CD4-positive, alpha-beta T cell treated with Interleukin-1 beta for 1 hour (primary cell): ENCODE measurements around the gene CLDN3.
A peak's percentile ranks its signal among the peaks of the same experiment; 100 is the strongest.
"Not testable (repeated sequence)": the region's sequence is repeated elsewhere in the genome, so short reads cannot be mapped to it uniquely, and the experiment has no call there.

Source experiments
- DNase-seq, 2 donors: peaks; one replicate each; pipeline ENCODE4 v3.0.0-alpha.2; 2020 to 2022

The CLDN3 gene, protein sequence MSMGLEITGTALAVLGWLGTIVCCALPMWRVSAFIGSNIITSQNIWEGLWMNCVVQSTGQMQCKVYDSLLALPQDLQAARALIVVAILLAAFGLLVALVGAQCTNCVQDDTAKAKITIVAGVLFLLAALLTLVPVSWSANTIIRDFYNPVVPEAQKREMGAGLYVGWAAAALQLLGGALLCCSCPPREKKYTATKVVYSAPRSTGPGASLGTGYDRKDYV

DNA sequence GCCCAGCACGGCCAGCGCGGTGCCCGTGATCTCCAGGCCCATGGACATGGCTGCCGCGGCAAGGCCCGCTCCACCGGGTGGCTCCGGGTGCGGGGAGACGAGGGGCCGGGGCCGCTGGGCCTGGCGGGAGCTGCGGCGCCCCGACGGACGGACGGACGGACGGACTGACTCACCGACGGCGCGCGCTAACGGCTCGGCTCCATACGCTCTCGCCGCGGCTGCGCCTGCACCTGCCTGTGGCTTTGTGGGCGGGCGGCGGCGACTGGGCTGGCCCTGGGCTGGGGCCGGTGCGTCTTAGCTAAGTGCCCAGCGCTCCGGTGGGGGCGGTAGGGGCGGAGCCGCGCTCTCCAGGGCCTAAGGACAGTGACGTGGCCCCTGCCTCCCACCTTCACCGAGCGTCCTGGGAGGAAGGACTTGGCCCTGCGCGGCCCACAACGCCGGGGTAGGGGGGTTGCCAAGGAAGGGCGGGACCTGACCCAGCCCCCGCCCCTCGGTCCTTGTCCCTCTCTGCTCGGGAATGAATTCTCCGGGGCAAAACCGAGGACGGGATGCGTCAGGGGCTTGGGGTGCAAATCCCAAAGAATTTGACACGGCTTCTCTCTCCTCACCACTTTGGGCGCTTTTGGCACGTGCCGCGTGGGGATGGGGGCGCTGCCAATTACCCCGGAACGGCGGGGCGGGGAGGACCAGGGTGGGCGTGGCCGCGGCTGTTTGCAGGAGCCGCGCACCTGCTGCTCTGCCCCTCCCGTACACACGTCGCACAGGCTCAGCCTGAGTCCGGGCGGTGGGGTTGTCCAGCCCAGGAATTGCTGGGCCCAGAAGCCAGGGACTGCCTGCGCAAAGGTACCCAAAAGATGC is at the start of gene CLDN3:
CLDN3 (minus strand) TSS at position 269 of the 858 bp plus-strand sequence; CDS start at position 48, 221 bp downstream.
- no peak for DNase-seq

DNA sequence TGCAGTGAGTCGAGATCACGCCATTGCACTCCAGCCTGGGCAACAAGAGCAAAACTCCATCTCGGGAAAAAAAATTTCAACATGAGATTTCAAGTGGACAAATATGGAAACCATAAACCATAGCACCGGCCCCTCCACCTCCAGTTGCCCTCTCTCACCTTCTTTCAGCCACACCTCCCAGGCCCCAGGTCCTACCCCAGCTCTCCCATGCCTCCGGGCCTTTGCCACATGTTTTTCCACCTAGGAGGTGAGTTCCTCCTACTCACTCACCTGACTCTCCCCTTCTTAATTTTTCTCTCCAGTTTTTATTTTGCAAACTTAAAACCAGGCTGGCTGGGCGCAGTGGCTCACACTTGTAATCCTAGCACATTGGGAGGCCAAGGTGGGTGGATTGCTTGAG is 47.1 kb upstream of the CLDN3 start:
- DNase-seq: no peak

DNA sequence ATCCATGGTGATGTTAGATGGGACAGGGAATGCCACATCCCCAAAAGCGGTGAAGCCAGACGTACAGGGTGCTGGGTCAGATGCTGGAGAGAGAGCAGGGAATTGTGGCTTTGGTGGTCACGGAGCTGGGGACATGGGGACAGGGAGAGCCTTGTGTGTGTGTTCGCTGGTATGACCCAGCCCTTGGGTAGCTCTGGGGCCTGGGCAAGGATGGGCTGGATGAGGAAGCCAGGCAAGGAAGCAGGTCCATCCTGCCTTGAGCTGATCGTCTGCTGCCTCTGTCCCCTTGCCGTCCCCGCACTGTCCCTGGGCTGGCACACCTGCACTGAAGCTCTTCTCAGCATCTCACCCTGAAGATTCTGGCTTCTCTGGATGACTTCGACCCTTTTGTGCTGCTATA is 45.4 kb upstream of the CLDN3 start:
- DNase-seq: no peak

DNA sequence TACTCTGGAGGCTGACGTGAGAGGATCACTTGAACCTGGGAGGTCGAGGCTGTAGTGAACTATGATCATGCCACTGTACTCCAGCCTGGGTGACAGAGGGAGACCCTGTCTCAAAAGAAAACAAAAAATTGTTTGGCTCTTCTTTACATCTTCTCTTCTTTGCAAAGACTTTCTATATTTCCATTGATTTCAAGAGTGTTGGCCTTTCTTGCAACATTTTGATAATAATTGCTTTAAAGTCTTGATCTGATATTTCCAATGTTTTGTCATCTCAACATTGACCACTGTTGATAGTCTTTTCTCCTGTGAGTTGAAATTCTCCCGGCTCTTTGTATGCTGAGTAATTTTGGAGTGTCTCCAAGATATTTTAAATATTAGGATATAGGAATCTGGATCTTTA is 42.9 kb upstream of the CLDN3 start:
- no peak for DNase-seq

GRCh38 chr7:73811760-73812168 is 41.7 kb upstream of the CLDN3 start:
- peak; percentile 45 to 52 for DNase-seq

DNA sequence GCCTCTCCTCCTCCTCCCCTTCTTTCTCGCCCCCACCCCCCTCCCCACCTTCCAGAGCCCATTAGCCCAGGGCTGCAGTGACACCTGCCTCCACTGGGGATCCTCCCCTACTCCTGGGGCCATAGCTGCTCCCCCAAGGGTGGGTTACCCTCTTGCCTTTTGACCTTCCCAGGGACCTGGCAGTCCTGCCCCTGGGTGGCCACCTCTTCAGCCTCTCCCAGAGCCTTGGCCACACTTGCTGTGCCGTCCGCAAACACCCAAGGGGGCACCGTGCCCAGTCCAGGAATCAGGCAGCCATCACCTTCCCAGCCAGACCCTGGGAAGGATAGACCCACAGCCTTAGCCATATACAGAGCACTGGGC is 40.9 kb upstream of the CLDN3 start:
- DNase-seq: no peak

GRCh38 chr7:73809467-73809951 is 39.4 kb upstream of the CLDN3 start:
- no peak for DNase-seq

DNA sequence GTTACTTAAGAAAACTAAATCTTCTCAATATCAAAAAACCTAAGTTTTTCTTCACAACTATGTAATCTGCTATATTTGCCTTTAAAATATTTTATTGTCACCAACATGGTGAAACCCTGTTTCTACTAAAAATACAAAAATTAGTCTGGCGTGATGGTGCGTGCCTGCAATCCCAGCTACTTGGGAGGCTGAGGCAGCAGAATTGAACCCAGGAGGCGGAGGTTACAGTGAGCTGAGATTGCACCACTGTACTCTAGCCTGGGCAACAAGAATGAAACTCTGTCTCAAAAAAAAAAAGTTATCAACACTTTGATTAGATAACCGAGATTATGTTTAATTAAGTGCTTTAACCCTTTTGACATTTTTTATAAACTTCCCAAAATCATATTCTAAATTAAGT is 32.4 kb upstream of the CLDN3 start:
- no peak for DNase-seq

- DNase-seq: no peak
Measured at GRCh38 chr7:73801577-73801976, 31.5 kb upstream of the CLDN3 start.

GRCh38 chr7:73799282-73800141 is 29.4 kb upstream of the CLDN3 start:
- no peak for DNase-seq

GRCh38 chr7:73797176-73797575 is 27.1 kb upstream of the CLDN3 start:
- not testable (repeated sequence) for DNase-seq

DNA sequence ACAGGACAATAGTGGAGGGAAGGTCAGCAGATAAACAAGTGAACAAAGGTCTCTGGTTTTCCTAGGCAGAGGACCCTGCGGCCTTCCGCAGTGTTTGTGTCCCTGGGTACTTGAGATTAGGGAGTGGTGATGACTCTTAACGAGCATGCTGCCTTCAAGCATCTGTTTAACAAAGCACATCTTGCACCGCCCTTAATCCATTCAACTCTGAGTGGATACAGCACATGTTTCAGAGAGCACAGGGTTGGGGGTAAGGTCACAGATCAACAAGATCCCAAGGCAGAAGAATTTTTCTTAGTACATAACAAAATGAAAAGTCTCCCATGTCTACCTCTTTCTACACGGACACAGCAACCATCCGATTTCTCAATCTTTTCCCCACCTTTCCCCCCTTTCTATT is 26.6 kb upstream of the CLDN3 start:
- DNase-seq: not testable (repeated sequence)

DNA sequence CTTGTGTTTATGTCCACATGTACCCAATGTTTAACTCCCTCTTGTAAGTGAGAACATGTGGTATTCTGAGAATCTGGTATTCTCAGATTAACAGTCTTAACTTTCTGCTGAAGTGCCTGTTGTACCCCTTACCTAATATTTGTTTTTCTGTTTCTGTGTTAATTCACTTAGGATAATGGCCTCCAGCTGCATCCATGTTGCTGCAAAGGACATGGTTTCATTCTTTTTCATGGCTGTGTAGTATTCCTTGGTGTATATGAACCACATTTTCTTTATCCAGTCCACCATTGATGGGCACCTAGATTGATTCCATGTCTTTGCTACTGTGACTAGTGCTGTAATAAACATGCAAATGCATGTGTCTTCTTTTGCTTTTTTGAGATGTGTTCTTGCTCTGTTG is 25.1 kb upstream of the CLDN3 start:
- DNase-seq: not testable (repeated sequence)

DNA sequence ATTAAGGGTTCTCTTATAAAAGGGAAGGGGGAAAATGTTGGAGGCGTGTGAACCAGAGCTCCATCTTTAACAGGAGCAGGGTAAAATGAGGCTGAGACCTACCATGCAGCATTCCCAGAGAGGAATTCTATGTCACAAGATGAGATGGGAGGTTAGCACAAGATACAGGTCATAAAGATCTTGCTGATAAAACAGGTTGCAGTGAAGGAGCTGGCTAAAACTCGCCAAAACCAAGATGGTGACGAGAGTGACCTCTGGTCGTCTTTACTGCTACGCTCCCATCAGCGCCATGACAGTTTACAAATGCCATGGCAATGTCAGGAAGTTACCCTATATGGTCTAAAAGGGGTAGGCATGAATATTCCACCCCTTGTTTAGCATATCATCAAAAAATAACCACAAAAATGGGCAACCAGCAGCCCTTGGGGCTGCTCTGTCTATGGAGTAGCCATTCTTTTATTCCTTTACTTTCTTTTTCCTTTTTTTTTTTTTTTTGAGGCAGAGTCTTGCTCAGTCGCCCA is 21.2 kb upstream of the CLDN3 start:
- DNase-seq: not testable (repeated sequence)

DNA sequence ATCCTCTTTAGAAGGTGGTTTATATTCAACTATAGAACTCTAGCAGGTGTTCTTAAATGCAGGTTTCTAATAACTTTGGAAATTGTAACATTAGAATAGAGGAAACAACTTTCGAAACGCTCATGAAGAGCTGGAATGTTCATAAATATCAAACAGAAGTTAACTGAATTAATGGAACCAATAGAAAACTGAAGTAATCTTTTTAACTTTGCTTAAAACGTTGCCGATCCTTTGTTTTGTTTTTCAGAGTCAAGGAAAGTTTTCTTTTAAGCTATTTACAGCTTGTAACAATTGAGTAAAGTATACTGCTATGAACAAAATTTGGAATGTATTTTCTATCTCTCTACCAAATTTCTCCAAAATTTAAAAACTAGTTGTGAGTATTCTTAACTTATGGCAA is 19.0 kb upstream of the CLDN3 start:
- no peak for DNase-seq

GRCh38 chr7:73787786-73788048 is 17.6 kb upstream of the CLDN3 start:
- not testable (repeated sequence) for DNase-seq

DNA sequence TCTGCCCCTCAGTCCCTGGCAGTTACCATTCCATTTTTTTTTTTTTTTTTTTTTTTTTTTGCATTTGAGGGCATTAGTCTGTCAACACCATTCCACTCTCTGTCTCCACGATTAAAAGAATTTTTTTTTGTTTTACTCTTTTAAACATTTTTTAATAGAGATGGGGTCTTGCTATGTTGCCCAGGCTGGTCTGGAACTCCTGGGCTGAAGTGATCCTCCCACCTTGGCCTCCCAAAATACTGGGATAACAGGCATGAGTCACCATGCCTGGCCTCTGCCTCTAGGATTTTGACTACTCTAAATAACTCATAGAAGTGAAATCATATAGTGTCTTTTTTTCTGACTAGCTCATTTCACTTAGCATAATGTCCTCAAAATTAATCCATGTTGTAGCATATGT is 16.5 kb upstream of the CLDN3 start:
- no peak for DNase-seq

DNA sequence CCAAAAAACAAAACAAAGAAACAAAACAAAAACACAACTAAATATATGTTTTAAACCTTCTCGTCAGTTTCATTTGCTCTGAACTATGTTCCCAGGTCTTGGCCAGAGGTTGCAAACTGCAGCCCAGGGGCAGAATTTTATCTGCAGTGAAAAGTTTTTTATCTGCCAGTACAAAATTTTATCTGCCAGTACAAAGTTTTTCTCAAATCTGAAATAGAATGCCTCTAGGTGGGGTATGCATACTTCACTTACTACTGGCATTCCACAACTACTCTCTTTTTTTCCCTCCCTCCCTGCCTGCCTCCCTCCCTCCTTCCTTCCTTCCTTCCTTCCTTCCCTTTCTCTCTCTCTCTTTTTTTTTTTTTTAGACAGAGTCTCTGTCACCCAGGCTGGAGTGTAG is 9.4 kb upstream of the CLDN3 start:
- no peak for DNase-seq

GRCh38 chr7:73778801-73779389 is 8.8 kb upstream of the CLDN3 start:
- no peak for DNase-seq

- DNase-seq: no peak
Measured at GRCh38 chr7:73774923-73775322, 4.9 kb upstream of the CLDN3 start.

DNA sequence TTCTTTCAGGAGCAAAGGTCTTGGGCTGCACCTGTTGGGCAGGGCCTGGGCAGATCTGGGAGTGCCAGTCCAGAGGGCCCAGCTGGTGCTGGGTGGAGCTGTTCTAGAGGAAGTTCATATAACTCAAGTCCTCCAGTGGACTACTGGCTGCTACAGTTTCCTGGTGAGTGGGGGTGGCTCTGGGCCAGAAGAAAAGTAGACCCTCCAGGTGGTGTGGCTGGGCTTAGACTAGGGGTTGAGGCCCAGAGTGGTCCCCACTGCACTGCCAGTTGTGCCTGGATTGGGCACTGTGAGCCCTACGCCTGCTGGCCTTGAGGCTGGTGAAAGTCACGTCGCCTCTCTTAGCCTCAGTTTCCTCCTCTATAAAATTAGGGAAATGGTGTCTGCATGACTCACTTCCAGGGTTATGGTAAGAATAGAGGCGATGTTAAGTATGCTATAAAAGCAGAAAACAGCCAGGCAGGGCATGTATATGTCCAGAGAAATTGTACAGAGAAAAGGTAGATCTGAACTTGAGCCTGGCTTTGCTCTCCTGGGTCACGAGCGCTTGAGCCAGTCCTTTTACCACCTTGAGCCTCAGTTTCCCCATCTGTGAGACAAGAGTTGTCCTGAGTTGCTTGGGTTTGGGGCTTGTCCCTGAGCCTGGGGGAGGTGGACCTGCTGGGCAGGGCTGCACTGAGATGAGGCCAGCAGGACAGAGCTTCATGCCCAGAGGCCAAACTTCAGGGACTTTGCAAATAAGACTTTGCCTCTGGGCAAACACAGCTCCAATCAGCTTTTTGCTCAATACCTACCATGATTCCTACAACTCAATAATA is 3.8 kb upstream of the CLDN3 start:
- DNase-seq: no peak
